ENCODE results near the gene CX3CR1.

Gene CX3CR1

GRCh38 chr3:39291903-39292329 is 12.1 kb upstream of the CX3CR1 start:
- peak; percentile 28 for DNase-seq (ENCODE audit: low read depth, low spot score)

GRCh38 chr3:39290255-39290654 is 10.4 kb upstream of the CX3CR1 start:
- no peak for DNase-seq (ENCODE audit: low read depth, low spot score)

DNA sequence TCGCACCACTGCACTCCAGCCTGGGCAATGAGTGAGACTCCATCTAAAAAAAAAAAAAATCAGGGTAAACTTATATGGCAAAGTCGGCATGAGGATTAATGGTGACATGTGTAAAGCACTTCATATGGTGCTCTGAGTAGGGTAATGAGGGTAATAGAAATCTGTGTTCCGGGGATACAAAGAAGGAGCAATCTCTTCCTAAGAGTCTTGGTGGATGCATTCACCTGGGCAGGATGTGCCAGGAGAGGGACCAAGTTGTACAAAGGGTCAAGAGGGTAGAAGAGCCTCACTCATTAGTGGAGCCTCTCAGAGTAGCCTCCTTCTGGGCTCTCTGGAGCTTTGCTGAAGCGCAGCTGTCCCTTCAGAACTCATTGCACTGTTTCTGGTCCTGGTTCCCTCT is 9.3 kb upstream of the CX3CR1 start:
- no peak for DNase-seq (ENCODE audit: low read depth, low spot score)

GRCh38 chr3:39288300-39288808 is 8.5 kb upstream of the CX3CR1 start:
- peak; percentile 87 for DNase-seq (ENCODE audit: low read depth, low spot score)

DNA sequence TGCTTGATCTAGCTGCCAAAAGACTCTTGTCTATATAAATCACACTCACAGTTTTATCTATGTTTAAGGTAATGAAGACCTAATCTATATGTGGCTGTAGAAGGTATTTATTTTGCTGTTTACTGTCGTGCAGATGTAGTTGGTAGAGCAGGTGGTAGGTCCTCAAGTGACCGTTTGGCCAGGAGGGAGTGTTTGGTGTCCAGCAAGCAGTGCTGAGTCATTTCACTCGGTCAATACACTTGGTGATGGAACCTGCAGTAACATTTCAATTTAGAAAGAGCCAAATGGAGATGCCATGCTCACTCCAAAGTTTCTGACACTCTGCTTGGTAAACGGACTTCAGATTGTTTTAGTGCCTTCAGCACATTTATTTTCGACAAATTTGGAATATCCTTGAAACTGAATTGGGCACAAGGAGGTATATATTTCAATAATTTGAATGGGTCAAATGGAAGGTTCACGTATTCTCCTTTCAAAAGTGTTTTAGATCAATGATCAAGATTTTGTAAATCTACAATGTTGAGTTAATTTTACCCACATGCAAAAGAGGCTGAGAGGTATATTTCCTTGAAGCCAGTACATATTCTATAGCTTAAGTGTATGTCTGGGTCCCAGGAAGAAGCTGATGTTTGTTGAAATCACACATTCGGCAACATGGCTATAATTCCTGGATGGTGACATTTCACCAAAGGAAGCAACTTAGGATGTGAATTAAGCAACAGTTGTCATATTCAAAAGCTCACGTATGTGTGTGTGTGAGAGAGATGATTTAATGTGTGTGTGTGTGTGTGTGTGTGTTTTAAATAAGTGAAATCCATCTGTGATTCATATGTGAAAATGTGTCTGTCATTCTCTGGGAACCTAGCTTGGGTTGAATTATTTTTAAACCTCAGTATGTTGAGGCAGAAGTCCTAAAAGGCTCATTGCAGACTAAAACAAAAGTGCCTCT is 7.7 kb upstream of the CX3CR1 start:
- no peak for DNase-seq (ENCODE audit: low read depth, low spot score)

GRCh38 chr3:39286771-39287170 is 6.9 kb upstream of the CX3CR1 start:
- DNase-seq (ENCODE audit: low read depth, low spot score) = no peak

- no peak for DNase-seq (ENCODE audit: low read depth, low spot score)
Observed at GRCh38 chr3:39285332-39285731, 5.5 kb upstream of the CX3CR1 start.

DNA sequence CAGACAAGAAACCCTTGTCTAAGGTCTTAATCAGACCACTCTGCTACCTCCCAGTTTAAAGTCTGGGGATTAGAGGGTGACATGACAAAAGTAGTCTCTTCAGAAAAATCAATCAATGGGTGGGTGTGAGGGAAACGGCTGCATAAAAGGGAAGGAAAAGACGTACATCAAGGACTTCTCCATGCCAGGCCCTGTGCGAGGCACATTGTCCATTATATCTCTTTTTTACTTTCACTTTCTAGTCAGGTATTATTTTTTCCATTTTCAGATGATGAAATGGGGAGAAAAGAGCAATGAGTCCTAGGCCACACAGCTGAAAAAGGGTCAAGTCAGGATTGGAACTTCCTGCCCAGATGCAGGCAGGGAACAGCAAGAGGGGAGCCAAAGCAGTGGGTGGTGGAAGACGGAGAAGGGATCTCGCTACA is 4.6 kb upstream of the CX3CR1 start:
- DNase-seq (ENCODE audit: low read depth, low spot score) = no peak

DNA sequence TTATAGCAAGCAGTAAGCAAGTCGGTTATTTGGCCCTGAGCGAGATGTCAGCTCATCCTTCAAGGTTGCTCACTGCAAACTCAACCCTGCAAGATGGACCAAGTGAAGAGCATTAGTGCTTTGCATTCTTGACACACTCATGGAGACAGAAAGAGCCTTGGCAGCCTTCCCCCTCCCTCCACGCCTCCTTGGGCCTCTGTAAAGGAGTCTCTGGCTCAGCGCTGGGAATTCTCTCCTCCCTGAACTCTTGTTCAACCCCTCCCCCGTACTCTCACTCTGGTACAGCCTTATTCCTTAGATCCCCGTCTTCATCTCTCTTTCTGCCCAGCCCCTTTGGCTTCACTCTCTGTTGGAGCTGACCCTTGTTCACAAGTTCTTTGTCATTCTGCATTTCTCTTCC is 2.2 kb upstream of the CX3CR1 start:
- DNase-seq (ENCODE audit: low read depth, low spot score) = no peak

DNA sequence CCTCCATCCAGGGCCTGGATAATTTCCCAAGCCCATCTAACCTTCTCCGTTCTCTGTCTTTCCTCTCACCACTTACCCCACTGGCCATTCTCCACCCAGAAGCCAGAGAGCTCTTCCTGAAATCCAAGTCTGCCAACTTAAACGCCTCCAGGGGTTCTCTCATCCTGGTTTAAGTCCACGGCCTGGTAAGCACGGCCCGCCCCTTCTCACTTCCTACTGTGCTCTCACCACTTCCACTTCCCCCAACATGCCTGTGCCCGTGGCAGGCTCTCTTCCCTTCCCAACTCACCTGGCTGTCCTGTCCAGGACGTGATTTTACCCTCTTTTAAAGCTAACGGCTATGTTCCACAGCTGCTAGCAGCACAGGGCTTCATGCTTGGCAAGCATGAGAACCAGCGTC is 1.7 kb upstream of the CX3CR1 start:
- no peak for DNase-seq (ENCODE audit: low read depth, low spot score)

GRCh38 chr3:39280571-39280970 is 735 bp upstream of the CX3CR1 start:
- DNase-seq (ENCODE audit: low read depth, low spot score) = no peak

GRCh38 chr3:39278616-39278935 is 1.3 kb downstream of the CX3CR1 start:
- no peak for DNase-seq (ENCODE audit: low read depth, low spot score)

- DNase-seq (ENCODE audit: low read depth, low spot score) = no peak
Observed at GRCh38 chr3:39277893-39278615, 1.8 kb downstream of the CX3CR1 start.

- DNase-seq (ENCODE audit: low read depth, low spot score) = no peak
Observed at GRCh38 chr3:39276746-39277145, 3.1 kb downstream of the CX3CR1 start.

- DNase-seq (ENCODE audit: low read depth, low spot score) = no peak
Observed at GRCh38 chr3:39275963-39276593, 3.8 kb downstream of the CX3CR1 start.

DNA sequence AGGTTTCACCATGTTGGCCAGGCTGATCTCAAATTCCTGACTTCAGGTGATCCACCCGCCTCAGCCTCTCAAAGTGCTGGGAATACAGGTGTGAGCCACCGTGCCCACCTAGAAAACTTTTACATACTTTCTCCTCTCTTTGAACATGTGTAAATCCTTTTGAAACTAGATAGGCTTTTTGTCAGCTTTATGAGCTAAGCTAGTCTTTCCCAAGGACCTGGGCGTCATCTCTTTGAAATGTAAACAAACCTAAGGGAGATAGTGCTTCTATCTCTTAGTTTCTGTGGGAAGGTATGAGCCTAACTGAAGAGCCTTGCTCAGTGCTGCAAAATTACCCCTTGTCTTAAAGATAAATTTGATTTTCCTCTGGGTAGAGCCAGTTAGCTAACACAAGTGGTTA is 4.8 kb downstream of the CX3CR1 start:
- no peak for DNase-seq (ENCODE audit: low read depth, low spot score)

GRCh38 chr3:39273119-39273518 is 6.7 kb downstream of the CX3CR1 start:
- no peak for DNase-seq (ENCODE audit: low read depth, low spot score)

GRCh38 chr3:39272191-39272590 is 7.6 kb downstream of the CX3CR1 start:
- DNase-seq (ENCODE audit: low read depth, low spot score) = no peak

- no peak for DNase-seq (ENCODE audit: low read depth, low spot score)
Observed at GRCh38 chr3:39271363-39271914, 8.4 kb downstream of the CX3CR1 start.

DNA sequence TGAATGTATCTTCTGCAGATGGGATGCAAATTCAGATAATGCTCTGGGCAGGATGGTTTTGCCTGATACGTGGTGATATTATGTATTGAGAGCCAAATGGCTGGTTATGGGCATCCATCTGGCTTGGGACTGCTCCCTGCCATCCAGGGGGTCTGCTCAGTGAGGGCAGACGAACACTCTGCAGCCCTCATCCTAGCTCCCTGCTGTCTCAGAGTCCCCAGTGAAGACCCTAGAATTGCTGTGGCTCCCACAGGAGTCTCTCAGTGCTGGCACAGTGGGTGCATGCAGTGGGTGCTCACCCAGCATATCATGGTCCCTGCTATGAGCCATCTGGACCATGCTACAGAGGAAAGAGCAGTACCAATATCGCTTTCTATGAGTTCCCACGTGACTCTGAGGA is 10.3 kb downstream of the CX3CR1 start:
- DNase-seq (ENCODE audit: low read depth, low spot score) = no peak

- no peak for DNase-seq (ENCODE audit: low read depth, low spot score)
Observed at GRCh38 chr3:39268549-39268900, 11.3 kb downstream of the CX3CR1 start.
